GM21526 (cell line): ENCODE results near the gene GPD2.
"Not testable (repeated sequence)": the region's sequence is repeated elsewhere in the genome, so short reads cannot be mapped to it uniquely, and the experiment has no call there.

ENCODE experiments used
- ATAC-seq: cut with Tn5 transposase; IDR thresholded peaks from one replicate; pipeline ENCODE4 v1.9.1; 2021; ENCODE audit warnings: moderate library complexity; ENCODE audit not compliant: unreplicated experiment, low FRiP score

The GPD2 gene

DNA sequence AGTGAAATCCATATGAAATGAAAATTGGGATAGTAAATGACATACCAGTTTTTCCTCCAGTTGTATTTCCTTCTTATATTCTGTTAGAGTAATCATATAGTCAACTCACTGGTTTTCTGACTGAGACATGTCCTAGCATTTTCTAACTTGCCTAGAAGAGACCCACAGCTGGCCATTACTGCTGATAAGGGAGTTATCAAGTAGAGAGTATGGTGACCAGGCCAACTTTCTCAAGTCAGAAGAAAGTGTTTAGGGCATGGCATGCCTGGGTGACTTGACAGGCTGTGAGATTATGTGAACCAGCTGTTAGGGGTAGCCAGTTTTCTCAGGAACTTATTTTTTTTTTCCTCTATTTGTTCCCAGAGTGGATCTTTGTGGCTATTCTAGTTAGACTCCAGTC is 81.2 kb downstream of the GPD2 start:
- ATAC-seq, result no peak

- ATAC-seq, result no peak
Measured at GRCh38 chr2:156518138-156518537, 82.0 kb downstream of the GPD2 start.

DNA sequence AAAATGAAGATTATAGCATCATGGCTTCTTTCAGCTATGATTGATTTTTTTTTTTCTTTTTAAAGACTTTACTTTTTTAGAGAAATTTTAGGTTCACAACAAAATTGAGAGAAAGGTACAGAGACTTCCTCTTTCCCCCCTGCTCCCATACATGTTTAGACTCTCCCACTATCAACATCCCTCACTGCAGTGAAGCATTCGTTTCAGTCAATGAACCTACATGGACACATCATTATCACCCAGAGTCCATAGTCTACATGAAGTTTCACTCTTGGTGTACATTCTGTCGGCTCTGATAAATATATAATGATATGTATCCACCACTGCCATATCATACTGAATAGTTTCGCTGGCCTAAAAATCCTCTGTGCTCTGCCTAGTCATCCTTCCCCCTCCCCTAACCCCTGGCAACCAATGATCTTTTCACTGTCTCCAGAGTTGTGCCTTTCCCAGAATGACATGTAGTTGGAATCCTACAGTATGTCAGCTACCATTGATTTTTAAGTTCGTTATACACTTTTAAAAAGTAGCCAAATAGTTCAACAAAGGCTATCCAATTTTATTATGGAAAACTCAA is 86.8 kb downstream of the GPD2 start:
- ATAC-seq, result no peak

GRCh38 chr2:156526950-156527636 is 90.9 kb downstream of the GPD2 start:
- ATAC-seq, result peak; percentile 94

DNA sequence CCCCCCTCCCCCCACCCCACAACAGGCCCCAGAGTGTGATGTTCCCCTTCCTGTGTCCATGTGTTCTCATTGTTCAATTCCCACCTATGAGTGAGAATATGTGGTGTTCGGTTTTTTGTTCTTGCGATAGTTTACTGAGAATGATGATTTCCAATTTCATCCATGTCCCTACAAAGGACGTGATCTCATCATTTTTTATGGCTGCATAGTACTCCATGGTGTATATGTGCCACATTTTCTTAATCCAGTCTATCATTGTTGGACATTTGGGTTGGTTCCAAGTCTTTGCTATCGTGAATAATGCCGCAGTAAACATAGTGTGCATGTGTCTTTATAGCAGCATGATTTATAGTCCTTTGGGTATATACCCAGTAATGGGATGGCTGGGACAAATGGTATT is 92.4 kb downstream of the GPD2 start:
- not testable (repeated sequence) for ATAC-seq

- ATAC-seq, result no peak
Measured at GRCh38 chr2:156532989-156533388, 96.8 kb downstream of the GPD2 start.

DNA sequence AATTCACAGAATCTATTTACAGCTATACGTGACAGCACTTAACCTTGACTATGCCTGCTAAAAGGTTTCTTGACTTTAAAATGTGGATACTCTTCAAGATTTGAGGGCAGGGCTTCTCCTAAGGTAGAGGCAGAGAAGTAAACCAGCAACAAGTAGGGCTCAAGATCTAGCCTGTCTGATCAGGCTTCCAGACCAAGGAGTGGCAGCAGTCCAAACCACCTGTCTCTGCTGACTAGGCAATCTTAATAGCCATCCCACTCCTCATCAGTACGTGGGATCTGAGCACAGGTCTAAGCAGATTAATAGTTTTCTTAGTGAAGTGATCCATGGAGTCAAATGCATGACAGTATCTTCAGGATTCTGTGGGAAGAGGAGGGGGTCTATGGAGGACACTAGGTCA is 100.4 kb downstream of the GPD2 start:
- no peak for ATAC-seq

- ATAC-seq, result no peak
Measured at GRCh38 chr2:156537141-156537540, 101.0 kb downstream of the GPD2 start.

- ATAC-seq, result peak; percentile 80
Measured at GRCh38 chr2:156538083-156538504, 101.9 kb downstream of the GPD2 start.

GRCh38 chr2:156539086-156539860 is 103.1 kb downstream of the GPD2 start:
- ATAC-seq, result no peak

- no peak for ATAC-seq
Measured at GRCh38 chr2:156540706-156541105, 104.5 kb downstream of the GPD2 start.

GRCh38 chr2:156541229-156541628 is 105.0 kb downstream of the GPD2 start:
- no peak for ATAC-seq

- no peak for ATAC-seq
Measured at GRCh38 chr2:156541706-156542105, 105.5 kb downstream of the GPD2 start.

GRCh38 chr2:156548413-156548812 is 112.2 kb downstream of the GPD2 start:
- ATAC-seq, result no peak

- ATAC-seq, result no peak
Measured at GRCh38 chr2:156553714-156554442, 117.7 kb downstream of the GPD2 start.

- no peak for ATAC-seq
Measured at GRCh38 chr2:156561326-156561725, 125.1 kb downstream of the GPD2 start.

- ATAC-seq, result no peak
Measured at GRCh38 chr2:156562124-156562523, 125.9 kb downstream of the GPD2 start.

DNA sequence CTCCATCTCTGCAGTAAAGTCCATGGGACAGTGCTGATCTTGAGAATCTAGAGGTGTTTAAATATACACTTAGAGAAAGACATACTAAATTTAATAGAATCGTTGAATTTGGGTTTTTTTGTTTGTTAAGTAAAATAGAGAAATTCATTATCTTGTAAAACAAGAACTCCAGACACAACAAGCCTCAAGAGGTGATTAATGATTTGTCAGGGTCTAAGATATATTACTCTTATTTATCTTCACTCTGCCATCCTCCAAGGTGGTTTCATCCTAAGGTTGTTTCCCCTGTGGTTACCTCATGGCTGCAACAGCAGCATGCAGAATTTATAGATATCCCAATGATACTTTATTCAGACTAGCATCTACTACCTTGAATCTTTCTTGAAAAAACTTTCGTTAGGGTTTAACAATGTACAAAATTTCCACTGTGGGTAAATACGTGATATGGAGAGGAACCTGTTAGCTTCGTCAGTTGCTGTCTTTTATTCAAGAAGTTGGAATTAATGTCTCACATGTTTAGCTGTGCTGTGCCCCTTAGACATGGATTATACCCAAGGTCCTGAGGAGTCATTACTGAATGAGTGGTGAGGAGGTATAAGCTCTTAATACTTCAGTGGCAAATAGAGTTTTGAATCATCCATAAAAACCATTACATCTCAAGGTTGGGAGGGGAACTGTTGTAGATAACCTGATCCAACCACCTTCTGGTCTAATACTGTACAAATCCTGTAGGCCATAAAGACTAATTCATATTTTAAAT is 128.0 kb downstream of the GPD2 start:
- ATAC-seq, result no peak

DNA sequence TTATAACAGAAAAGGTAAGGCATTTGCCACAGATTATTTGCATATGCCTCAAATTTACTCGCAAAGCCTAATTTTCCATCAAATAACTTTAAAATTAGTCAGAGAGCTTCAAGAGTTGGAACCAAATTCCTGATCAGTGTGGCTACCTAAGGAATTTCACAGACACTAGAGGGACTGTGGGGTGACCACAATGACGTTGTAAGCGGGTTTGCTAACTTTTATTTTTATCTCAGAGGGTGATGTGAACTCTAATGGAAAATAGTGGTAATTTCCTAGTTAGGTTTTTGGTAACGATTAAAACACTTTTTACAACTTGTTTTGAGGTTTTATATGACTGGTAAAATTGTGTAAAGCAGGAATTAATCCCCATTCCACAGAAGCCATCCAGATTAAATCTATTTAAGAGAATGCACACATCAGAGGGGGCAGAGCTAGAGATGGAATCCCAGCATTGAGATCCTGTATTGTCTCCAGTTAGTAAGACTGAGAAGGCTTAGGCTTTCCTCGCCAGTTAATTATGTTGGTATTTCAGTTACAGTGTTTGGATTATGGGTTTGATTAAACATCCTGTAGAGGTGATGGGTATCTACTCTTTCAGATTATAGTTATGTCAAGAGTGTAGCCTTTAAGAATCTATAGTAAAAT is 129.0 kb downstream of the GPD2 start:
- ATAC-seq, result no peak

GRCh38 chr2:156573710-156574109 is 137.5 kb downstream of the GPD2 start:
- peak; percentile 77 for ATAC-seq
